NOMO-1 treated with DMSO at 0.1 percent for 48 hours (cell line): ENCODE measurements around the gene FAM227B.
"Not testable (repeated sequence)": the region's sequence is repeated elsewhere in the genome, so short reads cannot be mapped to it uniquely, and the experiment has no call there.

Experiments used
- DNase-seq: peaks from one replicate; lab custom pipeline; 2025; ENCODE audit not compliant: unreplicated experiment; lab: John Stamatoyannopoulos, UW

FAM227B gene

DNA sequence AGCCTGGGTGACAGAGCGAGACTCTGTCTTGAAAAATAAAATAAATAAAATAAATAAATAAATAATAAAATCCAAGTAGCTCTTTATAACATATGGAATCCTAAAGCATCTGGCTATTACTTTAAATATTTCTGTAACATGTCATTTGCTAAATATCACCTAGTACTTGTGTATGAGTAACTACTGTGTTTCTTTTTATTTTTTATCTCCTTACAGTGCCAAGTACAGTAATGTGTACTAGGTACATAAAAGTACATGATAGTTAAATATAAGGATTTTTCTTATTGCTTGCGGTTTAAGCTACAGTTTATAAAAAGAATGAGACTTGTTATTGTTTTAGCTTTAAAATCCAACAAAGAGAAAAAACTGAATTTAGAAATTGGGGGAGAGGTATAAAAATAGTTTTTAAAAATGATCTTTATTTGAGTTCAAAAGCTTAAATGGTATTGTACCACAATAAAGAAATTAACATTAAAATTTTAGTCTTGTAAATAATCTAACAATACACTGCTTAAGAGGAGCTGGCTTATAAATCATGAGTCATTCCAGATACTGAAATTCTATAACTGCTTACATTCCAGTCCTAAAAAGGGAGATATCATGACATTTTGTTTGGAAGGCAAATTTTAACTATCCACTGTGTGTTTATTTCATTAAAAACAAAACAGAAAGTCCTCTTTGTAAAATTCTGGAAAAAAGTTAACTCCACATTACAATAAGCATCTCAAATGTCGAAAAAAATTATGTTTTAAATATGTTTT is 124.4 kb downstream of the FAM227B start:
- no peak for DNase-seq

DNA sequence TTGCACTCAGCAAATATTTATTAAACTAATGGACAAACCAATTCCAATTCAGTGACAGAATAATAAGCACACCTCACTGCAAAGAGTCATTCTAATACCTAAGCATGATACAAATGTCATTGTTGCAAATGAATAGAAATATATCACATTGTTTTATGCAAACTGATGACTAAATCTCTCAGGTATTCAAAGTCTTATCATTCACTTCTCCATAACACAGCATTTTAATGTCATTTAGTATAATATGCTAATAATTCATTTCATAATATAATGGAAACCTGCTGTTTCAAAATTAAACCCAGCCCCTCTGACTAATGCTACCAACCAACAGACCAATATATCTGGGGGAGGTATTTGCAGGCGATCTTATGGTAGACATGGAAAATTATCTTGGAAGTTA is 125.8 kb downstream of the FAM227B start:
- DNase-seq = no peak

DNA sequence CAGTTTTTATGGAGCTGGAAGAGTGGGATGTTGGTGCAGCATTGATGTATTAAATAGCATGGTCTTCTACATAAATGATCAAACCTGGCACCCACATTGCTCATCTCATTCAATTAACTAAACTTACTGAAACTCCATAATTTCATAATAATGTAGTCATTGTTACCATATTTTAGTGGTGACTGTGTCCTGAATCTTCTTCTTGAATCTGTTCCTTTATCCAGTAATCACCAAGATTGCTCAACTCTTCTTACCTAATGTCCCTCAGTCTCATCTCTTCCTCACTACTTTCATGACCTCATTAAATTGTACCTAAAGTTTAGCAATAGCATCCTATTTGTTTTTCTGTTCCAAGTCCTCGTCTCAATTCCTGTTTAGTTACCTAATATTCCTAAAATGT is 127.8 kb downstream of the FAM227B start:
- peak; percentile 62 for DNase-seq

DNA sequence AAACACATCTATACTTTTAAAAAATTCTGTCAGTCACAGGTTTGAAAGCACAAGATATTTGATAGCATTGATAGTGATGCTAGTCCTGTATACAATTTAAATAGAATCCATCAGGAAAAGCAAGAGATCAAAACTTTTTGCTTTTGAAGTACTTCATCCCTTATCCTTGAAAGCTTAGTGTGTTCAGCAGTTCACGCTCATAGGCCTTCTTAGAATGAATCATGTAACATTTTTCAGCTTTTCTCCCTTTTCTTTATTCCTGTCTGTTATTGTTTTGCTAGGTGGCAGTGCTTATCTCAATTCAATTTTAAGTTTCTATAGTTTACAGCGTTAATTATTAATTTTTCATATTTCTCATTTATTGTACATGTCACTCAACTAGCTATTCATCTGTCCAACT is 128.5 kb downstream of the FAM227B start:
- no peak for DNase-seq

DNA sequence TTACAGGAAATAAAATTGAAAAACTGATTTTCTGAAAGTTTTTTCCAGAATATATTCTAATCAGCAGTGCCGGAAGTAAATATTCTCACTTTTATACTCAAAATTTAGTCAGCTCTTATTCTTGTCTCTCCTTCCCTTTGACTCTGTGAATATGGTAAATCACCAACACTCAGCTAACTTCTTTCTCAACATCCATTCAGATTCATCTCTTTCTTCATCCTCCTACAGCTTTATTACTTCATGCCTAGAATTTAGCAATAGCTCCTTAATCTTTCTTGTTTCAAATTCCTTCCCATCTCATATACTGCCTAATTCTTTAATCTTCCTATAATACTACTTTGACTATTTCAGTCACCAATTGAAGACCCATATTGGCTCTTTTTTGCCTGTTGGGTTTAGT is 129.7 kb downstream of the FAM227B start:
- no peak for DNase-seq

DNA sequence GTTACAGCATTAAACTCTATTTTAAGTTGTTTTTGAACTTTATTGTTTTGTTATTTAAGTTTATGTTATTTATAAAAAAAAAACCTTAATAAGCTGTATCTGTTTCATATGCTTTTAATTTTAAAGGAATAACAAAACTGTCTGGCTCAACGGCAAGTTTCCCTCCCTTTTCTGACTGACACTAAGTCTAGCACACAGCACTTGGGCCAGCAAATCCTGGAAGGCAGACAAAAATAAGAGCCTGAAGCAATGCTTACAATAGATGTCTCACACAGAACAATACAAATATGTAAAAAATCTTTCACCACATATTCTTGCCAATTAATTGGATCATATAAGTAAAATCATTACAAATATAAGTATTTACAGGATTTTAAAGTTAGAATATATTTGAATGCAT is 135.2 kb downstream of the FAM227B start:
- DNase-seq = not testable (repeated sequence)

DNA sequence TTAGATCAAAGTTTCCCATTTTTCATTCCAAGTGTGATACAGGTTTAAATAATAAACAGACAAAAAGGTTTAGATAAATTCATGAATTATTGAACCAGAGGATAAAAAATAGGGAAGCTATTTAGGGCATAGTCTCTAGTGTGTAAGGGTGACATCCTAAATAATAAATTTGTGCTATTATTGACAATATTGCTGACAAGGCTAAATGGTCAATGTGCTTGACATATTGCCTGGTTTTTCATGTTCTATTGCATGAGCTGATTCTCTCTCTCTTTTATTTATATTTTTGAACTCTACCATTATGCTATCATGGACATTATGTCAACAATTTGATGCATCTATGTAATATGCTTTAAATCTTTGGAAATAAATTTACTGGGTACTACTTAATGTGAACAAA is 141.6 kb downstream of the FAM227B start:
- not testable (repeated sequence) for DNase-seq

DNA sequence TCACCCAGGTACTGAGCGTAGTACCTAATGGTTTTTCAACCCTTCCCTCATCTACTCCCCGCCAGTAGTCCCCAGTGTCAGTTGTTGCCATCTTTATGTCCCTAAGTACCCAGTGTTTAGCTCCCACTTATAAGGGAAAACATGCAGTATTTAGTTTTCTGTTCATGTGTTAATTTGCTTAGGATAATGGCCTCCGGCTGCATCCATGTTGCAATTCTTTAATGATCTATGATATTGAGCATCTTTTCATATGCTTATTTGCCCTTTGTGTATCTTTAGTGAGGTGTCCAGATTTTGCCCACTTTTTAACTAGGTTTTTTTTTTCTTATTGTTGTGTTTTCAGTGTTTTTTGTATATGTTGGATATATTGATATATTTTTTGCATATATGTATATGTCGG is 142.6 kb downstream of the FAM227B start:
- DNase-seq = not testable (repeated sequence)

DNA sequence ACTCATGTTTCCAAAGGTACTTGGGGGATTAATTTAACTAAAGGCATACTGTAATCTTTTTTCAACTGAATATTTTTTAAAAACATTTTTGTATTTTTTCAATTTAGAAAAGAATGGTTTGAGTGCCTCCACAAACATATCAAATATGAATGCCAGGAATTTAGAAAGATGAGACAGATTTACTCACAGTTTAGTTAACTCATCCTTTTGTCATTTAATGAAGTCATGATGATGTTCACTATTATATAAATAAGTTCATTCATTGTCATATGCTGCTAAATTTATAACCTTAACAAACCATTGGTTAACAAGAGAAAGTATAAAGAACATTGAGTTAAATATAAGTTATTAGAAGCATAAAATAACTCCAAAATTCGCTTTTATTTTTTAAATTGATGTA is 147.6 kb downstream of the FAM227B start:
- DNase-seq = no peak

DNA sequence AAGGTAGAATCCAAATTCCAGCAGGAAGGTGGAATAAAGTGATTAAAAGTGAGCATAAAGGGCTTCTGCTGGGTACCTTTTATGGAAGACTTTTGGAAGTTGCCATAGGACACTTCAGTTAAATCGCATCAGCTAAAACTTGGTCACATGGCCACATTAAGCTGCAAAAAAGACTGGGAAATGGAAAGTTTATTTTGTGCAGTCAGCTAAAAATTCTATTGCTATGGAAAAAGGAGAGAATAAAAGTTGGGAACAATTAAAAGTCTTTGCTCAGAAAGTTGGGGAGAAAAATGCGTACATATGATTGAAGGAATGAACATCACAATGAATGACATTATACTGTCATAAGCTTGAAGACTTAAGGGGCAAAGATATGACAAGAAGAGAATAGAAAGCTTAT is 148.3 kb downstream of the FAM227B start:
- DNase-seq = no peak

DNA sequence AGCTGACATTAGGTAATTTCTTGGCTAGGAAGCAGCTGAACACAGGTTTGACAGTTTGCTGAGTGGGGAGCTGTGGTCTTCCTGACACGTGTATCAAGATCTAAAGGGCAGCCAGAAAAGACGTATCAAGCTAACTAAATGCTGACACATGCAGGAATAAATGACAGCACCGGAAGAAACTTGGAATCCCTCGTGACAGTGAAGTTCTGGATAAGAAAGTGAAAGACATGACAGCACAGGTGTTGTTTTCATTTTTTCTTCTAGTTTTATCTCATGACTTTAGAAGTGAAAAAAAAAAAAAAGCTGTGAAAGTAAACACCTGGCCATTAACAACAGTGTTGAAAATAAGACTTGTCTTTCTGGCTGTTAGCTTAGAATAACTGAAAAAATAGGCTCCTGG is 148.9 kb downstream of the FAM227B start:
- DNase-seq = no peak

DNA sequence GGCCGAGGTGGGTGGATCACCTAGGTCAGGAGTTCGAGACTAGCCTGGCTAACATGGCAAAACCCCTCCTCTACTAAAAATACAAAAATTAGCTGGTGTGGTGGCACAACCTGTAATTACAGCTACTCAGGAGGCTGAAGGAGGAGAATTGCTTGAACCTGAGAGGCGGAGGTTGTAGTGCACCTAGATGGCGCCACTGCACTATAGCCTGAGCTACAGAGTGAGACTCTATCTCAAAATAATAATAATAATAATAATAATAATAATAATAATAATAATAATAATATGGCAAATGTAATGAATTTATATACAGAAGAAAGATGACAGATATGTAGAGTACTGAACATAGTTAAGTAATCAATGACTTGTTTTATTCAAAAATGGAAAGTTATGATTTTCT is 149.4 kb downstream of the FAM227B start:
- DNase-seq = not testable (repeated sequence)

DNA sequence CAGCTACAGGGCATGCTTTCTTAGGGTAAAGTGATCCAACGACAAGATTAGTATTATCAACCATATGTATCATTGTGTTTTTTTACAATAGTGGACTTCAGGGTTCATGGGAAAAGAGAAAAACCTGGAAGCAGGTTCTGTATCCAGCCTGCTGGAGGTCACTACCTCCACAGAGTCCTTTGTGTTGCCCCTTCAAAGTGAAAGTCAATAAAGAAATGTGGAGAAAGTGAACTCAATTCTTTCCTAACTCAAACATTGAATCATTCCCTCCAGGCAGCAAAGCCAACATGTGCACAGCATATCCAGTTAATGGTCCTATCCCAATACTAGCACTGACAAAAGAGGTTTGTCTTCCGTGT is 152.2 kb downstream of the FAM227B start:
- DNase-seq = no peak

DNA sequence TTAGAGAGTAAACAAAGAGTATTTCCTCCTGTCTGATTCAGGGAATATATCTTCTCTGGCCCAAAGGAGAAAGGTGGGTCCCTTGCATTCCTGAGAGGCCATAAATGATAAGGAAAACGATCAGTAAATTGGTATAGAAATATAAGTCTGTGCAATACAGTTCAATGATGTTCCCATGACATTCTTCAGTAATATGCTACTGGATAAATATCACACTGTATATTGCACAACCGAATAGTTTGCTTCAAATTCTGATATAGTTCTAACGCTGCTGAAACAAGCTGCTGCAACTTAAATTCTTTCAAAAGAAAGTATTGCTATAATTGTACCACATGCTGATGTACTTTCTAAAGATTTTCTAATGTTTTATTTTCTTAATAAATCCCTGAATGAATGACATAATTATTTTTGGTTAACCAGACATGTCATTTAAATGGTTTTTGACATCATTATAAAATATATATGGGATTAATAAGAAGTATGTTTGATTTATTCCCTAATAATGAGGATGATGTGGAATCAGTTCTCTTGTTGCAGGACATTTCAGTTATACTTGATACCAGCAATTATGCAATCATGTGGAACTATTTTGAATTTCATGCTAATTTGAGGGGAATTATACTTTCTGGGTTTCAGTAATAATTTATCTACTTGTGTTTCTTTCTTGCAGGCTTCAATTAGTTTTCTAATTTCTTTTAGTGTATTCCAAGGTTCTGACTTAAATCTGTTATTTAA is 152.7 kb downstream of the FAM227B start:
- DNase-seq = no peak

DNA sequence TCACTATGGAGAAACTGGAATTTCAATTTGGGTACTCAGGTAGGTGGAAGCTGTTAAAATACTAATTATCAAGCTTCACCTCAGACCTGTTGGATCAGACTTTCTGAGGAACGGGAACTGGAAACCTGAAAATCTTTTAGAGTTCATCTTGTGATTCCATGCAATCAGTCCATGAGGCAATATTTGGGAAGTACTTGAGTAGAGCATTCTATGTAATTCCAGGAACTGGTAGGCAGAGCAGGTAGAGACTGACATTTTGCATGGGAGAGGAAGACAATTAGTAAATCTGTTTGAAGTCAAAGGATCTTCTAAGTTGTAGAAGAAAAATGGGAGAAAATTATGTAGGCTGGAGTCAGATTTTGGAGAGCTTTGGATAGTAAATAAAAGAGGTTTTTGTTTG is 154.5 kb downstream of the FAM227B start:
- no peak for DNase-seq

DNA sequence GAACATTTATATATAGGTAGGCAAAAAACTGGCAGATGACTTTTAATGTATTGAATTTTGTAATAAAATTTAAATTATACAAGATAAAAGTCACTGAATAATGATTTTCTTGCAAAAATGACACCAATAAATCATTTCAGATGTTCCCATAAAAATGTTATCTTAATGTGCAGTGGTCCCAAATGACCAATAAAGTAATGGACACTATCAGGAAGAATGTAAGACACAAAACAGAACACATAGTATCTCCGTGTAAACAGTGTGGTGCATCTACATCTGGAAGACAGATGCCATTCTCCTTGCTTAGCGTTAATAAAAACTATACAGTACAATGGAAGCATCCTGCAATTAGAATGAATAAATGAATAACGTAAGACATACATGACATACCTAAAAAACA is 156.1 kb downstream of the FAM227B start:
- DNase-seq = no peak

DNA sequence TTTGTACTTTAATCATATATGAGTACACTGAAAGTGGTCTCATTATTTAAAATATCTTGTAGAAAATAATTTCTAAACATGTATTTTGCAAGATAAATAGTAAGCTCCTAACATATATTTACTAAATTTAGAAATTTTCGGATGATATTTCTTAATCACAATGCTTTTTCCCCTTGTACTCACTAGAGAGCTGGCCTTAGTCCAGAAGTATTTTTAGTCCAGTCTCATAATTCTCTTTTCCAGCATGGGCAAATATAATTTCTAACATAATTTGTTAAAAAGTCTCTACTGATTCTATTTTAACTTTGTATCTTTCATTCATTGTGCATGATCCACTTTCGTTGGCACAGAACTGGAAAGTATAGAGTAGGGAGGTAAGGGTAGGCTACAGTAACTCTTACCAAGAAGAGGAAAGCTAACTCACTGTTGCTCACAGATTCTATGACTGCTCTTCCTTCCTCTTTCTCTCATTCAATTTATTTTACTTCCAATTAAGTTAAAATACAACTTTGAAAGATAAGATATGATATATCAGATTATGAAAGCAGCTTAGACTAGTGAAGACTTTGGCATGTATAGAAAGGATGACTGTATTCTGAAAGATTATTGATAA is 158.3 kb downstream of the FAM227B start:
- peak; percentile 66 for DNase-seq

DNA sequence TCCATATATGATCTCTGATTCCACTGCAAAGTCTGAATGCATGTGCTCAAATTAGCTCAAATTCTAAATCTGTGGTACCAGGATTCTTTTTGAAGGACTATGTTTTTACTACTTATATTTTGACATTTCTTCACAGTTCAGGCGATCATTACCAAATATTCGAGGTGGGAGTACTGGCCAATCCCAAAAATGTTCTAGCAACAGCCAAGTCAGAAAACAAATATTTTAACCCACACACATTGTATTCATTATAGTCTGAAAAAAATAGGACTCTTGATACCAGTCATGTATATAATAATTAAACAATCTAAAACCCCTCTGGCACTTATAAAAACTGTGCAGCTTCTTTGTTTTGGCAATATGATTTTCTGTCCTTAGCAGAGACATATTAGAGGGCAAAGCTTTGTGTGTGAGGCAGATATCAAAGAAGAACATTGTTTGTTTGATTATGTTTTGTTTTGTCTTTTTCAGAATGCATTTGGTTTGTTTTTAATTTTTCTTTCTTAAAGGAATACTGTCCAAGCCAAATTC is 160.1 kb downstream of the FAM227B start:
- DNase-seq = no peak

DNA sequence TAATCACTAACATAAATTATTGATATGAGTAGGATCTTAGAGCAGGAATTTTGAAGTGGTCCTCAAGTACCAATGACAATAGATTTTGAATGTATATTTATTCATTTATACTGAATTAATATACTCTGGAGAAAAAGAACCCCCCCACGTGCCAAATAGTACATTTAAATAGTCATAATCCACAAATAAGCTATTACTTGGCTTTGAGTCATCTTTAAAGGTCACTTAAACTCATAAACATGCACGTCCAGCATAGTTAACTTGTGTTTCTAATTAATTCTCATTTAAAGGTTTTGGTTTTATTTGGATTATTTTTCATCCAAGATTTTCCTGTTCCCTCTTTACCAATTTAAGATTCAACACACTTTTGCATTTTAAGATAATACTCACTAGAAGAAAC is 162.5 kb downstream of the FAM227B start:
- no peak for DNase-seq

DNA sequence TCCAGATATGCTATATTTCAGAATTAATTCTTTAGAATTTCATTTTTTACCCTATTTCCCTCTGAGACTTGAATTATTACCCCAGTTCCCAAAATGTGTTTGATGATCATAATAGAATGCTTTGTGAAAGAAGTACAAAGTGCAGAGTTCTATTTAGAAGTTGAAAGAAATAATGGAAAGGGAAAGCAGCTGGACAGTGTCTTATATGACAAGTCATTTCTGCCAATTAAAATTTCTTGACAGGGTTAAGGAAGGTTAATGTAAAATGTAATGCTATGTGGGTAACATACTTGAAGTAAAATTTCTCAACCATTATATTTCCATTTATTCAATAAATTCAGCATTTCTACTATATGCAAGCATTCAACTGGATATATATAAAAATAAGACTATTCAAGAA is 164.5 kb downstream of the FAM227B start:
- DNase-seq = no peak

DNA sequence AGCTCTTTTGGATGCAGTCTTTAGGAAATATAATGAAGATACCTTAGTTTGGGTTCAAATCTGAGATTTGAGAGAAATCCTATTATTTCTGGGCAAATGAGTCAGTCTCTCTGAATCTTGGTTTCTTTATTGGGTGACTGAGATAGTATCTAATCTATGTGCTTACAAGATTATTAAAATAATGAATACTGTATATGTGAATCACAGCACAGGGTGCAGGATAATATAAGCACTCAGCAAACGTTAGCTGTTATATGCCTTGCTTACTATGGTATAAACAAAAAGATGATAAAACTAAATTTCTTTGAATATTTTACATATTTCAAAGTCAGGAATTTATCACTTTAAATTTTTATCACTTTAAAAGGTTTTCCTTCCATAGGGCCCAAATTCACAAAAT is 168.0 kb downstream of the FAM227B start:
- DNase-seq = no peak

DNA sequence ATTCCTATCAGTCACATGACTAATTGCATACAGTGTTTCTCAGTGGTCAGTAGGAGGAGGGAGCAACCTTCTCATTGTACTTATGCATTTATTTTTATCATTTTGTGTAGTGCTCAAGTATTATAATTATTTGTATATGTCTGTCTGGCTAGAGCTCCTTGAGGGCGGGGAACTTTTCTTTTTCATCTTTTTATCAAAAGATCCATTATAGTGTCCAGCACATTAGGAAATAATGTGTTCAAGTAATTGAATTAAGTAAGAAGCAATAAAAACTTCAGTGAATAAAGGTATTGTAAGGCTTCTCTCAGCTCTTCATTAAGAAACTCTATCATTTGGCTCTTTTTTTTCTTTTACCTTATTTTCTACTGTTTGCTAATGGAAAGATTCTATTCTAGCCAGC is 178.8 kb downstream of the FAM227B start:
- DNase-seq = no peak
